DOHH2 (cell line): Measurements from ENCODE around the gene TIMP3.

Experiments
- H3F3A ChIP-seq: fragments of 200-600 bp; sonication (generic), shearing (Covaris generic); 2 replicates; pipeline ENCODE4 v1.6.0; 2016; ENCODE audit warnings: antibody characterized with exemption, mild to moderate bottlenecking; ENCODE audit not compliant: control insufficient read depth, insufficient read depth
- H3K27ac ChIP-seq: fragments of 200-600 bp; sonication (generic); 2 replicates; pipeline ENCODE4 v1.5.1; 2014; ENCODE audit warnings: low read depth, mild to moderate bottlenecking, low read length, moderate library complexity
- H3K27me3 ChIP-seq: fragments of 200-600 bp; sonication (generic); 2 replicates; pipeline ENCODE4 v1.6.1; 2014; ENCODE audit warnings: mild to moderate bottlenecking, low read length, mixed read lengths; ENCODE audit not compliant: control insufficient read depth
- H3K36me3 ChIP-seq: fragments of 200-600 bp; sonication (generic); 2 replicates; pipeline ENCODE4 v1.6.1; 2014; ENCODE audit warnings: mild to moderate bottlenecking, low read length, moderate library complexity, mixed read lengths; ENCODE audit not compliant: control insufficient read depth
- H3K4me1 ChIP-seq: fragments of 200-600 bp; sonication (generic); 2 replicates; pipeline ENCODE4 v1.6.1; 2014; ENCODE audit warnings: mild to moderate bottlenecking, low read length, mixed read lengths; ENCODE audit not compliant: control insufficient read depth
- H3K4me2 ChIP-seq: fragments of 200-600 bp; sonication (generic); 2 replicates; pipeline ENCODE4 v1.6.0; 2014; ENCODE audit warnings: mild to moderate bottlenecking, low read length, moderate library complexity
- H3K4me3 ChIP-seq: fragments of 200-600 bp; sonication (generic); 2 replicates; pipeline ENCODE4 v1.5.1; 2014; ENCODE audit warnings: mild to moderate bottlenecking, low read length, mixed read lengths
- H3K79me2 ChIP-seq: fragments of 200-600 bp; sonication (generic); 2 replicates; pipeline ENCODE4 v1.6.1; 2014; ENCODE audit warnings: mild to moderate bottlenecking, low read length, mixed read lengths; ENCODE audit not compliant: control insufficient read depth
- H3K9me2 ChIP-seq: fragments of 200-600 bp; sonication (generic); replicated peaks from 2 replicates; pipeline ENCODE4 v1.6.1; 2014; ENCODE audit warnings: mild to moderate bottlenecking, low read length, mixed read lengths; ENCODE audit not compliant: control insufficient read depth
- H3K9me3 ChIP-seq: fragments of 200-600 bp; sonication (generic); 2 replicates; pipeline ENCODE4 v1.6.1; 2014; ENCODE audit warnings: antibody characterized with exemption, low read length, mixed read lengths; ENCODE audit not compliant: control insufficient read depth, insufficient read depth
- H4K20me1 ChIP-seq: fragments of 200-600 bp; sonication (generic); 2 replicates; pipeline ENCODE4 v1.6.0; 2014; ENCODE audit warnings: low read depth, mild to moderate bottlenecking, antibody characterized with exemption, low read length, moderate library complexity; ENCODE audit not compliant: control insufficient read depth, insufficient read depth
- EZH2phosphoT487 ChIP-seq: fragments of 200-600 bp; sonication (generic); IDR thresholded peaks from 2 replicates; pipeline ENCODE4 v1.6.1; 2017; ENCODE audit warnings: borderline replicate concordance, mild to moderate bottlenecking, antibody characterized with exemption, low read length, moderate library complexity, mixed read lengths
- TF ChIP-seq, protein P1 (sequence below): fragments of 200-600 bp; sonication (generic); IDR thresholded peaks from one replicate; pipeline ENCODE4 v1.5.1; 2014; ENCODE audit warnings: antibody characterized with exemption, mild to moderate bottlenecking, low read depth, low read length; ENCODE audit not compliant: poor library complexity, severe bottlenecking

Gene TIMP3

GRCh38 chr22:32897400-32897799 lies 95.9 kb downstream of the TIMP3 start:
- H3K9me2 ChIP-seq: no peaks in the 10 kb centered on the region
- no peaks in the 10 kb centered on the region for H3K9me3 ChIP-seq
- H3K36me3 ChIP-seq: no peaks in the 10 kb centered on the region
- no peak overlapping the region for H3K27ac ChIP-seq
- peaks cover 12% of the 10 kb centered on the region for H3K27me3 ChIP-seq
- no peaks in the 10 kb centered on the region for H4K20me1 ChIP-seq
- no peaks in the 10 kb centered on the region for H3F3A ChIP-seq
- no peak overlapping the region for H3K4me3 ChIP-seq
- no peak for TF ChIP-seq EZH2phosphoT487
- TF ChIP-seq, protein P1, sequence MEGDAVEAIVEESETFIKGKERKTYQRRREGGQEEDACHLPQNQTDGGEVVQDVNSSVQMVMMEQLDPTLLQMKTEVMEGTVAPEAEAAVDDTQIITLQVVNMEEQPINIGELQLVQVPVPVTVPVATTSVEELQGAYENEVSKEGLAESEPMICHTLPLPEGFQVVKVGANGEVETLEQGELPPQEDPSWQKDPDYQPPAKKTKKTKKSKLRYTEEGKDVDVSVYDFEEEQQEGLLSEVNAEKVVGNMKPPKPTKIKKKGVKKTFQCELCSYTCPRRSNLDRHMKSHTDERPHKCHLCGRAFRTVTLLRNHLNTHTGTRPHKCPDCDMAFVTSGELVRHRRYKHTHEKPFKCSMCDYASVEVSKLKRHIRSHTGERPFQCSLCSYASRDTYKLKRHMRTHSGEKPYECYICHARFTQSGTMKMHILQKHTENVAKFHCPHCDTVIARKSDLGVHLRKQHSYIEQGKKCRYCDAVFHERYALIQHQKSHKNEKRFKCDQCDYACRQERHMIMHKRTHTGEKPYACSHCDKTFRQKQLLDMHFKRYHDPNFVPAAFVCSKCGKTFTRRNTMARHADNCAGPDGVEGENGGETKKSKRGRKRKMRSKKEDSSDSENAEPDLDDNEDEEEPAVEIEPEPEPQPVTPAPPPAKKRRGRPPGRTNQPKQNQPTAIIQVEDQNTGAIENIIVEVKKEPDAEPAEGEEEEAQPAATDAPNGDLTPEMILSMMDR: no peak
- no peaks in the 10 kb centered on the region for H3K4me1 ChIP-seq
- H3K79me2 ChIP-seq: no peaks in the 10 kb centered on the region
- H3K4me2 ChIP-seq: no peak overlapping the region

- no peak overlapping the region for H3K4me3 ChIP-seq
- no peak overlapping the region for H3K27ac ChIP-seq
- no peak for TF ChIP-seq EZH2phosphoT487
- TF ChIP-seq, protein P1: no peak
- H3K36me3 ChIP-seq: no peaks in the 10 kb centered on the region
- H3K9me2 ChIP-seq: no peaks in the 10 kb centered on the region
- H3K79me2 ChIP-seq: no peaks in the 10 kb centered on the region
- peaks cover 3% of the 10 kb centered on the region; the same call in 1 of the 2 replicates for H3K27me3 ChIP-seq
- no peaks in the 10 kb centered on the region for H3F3A ChIP-seq
- no peaks in the 10 kb centered on the region for H4K20me1 ChIP-seq
- H3K4me1 ChIP-seq: no peaks in the 10 kb centered on the region
- no peaks in the 10 kb centered on the region for H3K9me3 ChIP-seq
- no peak overlapping the region for H3K4me2 ChIP-seq
These were observed 99.6 kb downstream of the TIMP3 start for GRCh38 chr22:32900886-32901635.

GRCh38 chr22:32901925-32902324 lies 100.4 kb downstream of the TIMP3 start:
- Histone ChIP-seq H3F3A (no peaks in the 10 kb centered on the region), H3K4me2 (no peak overlapping the region), H3K4me1 (no peaks in the 10 kb centered on the region), H3K27ac (no peak overlapping the region), H3K4me3 (no peak overlapping the region), H3K79me2 (no peaks in the 10 kb centered on the region), H3K36me3 (no peaks in the 10 kb centered on the region), H3K27me3 (peaks cover 3% of the 10 kb centered on the region; the same call in 1 of the 2 replicates), H4K20me1 (no peaks in the 10 kb centered on the region), H3K9me2 (no peaks in the 10 kb centered on the region), H3K9me3 (no peaks in the 10 kb centered on the region)
- no peak for TF ChIP-seq EZH2phosphoT487
- TF ChIP-seq, protein P1: no peak
